ENCODE data around the gene NUB1. TPM values are rescaled to one million over a fixed set of nuclear protein-coding genes. Genes with fewer than 3 reads are reported as not detected.
"Not testable (repeated sequence)": the region's sequence is repeated elsewhere in the genome, so short reads cannot be mapped to it uniquely, and the experiment has no call there.

The NUB1 gene
- total RNA-seq: 52.4 TPM

- DNase-seq (ENCODE audit: low spot score): peak; percentile 94
Observed at GRCh38 chr7:151341357-151342101, at the start of gene NUB1. NUB1 (plus strand) TSS chr7:151341812; CDS start chr7:151345350, 3,538 bp downstream.

- no peak for DNase-seq (ENCODE audit: low spot score)
Observed at GRCh38 chr7:151292850-151293249, 48.8 kb upstream of the NUB1 start.

- DNase-seq (ENCODE audit: low spot score): no peak
Observed at GRCh38 chr7:151296202-151296992, 45.2 kb upstream of the NUB1 start.

GRCh38 chr7:151298765-151299164, 42.8 kb upstream of the NUB1 start:
- DNase-seq (ENCODE audit: low spot score): no peak

GRCh38 chr7:151299530-151299929, 42.1 kb upstream of the NUB1 start:
- DNase-seq (ENCODE audit: low spot score): no peak

- no peak for DNase-seq (ENCODE audit: low spot score)
Observed at GRCh38 chr7:151299940-151300645, 41.5 kb upstream of the NUB1 start.

- no peak for DNase-seq (ENCODE audit: low spot score)
Observed at GRCh38 chr7:151301471-151302462, 39.8 kb upstream of the NUB1 start.

- not testable (repeated sequence) for DNase-seq (ENCODE audit: low spot score)
Observed at GRCh38 chr7:151304251-151304650, 37.4 kb upstream of the NUB1 start.

- no peak for DNase-seq (ENCODE audit: low spot score)
Observed at GRCh38 chr7:151304856-151305255, 36.8 kb upstream of the NUB1 start.

- no peak for DNase-seq (ENCODE audit: low spot score)
Observed at GRCh38 chr7:151306374-151306773, 35.2 kb upstream of the NUB1 start.

GRCh38 chr7:151306860-151307259, 34.8 kb upstream of the NUB1 start:
- no peak for DNase-seq (ENCODE audit: low spot score)

- no peak for DNase-seq (ENCODE audit: low spot score)
Observed at GRCh38 chr7:151307536-151307935, 34.1 kb upstream of the NUB1 start.

GRCh38 chr7:151308256-151308655, 33.4 kb upstream of the NUB1 start:
- no peak for DNase-seq (ENCODE audit: low spot score)

GRCh38 chr7:151308791-151309190, 32.8 kb upstream of the NUB1 start:
- DNase-seq (ENCODE audit: low spot score): no peak

GRCh38 chr7:151309311-151309710, 32.3 kb upstream of the NUB1 start:
- DNase-seq (ENCODE audit: low spot score): no peak

- no peak for DNase-seq (ENCODE audit: low spot score)
Observed at GRCh38 chr7:151310578-151310977, 31.0 kb upstream of the NUB1 start.

- DNase-seq (ENCODE audit: low spot score): no peak
Observed at GRCh38 chr7:151311294-151311864, 30.2 kb upstream of the NUB1 start.

- DNase-seq (ENCODE audit: low spot score): no peak
Observed at GRCh38 chr7:151312356-151312755, 29.3 kb upstream of the NUB1 start.

- no peak for DNase-seq (ENCODE audit: low spot score)
Observed at GRCh38 chr7:151312831-151313809, 28.5 kb upstream of the NUB1 start.

- DNase-seq (ENCODE audit: low spot score): no peak
Observed at GRCh38 chr7:151313857-151314256, 27.8 kb upstream of the NUB1 start.
